Measurements from ENCODE around the gene RFX7.

The RFX7 gene

GRCh38 chr15:56128081-56128480 lies 115.6 kb downstream of the RFX7 start:
- TF ChIP-seq CREB1 (IDR thresholded peaks at IDR 0.05; ENCODE audit: low read depth), result no peak
- TF ChIP-seq ZBTB7A (IDR thresholded peaks at IDR 0.05; ENCODE audit: low read depth), result no peak
- TF ChIP-seq YY1 (IDR thresholded peaks at IDR 0.05; ENCODE audit: low read depth), result no peak
- no peak for TF ChIP-seq TCF12 (IDR thresholded peaks at IDR 0.05; ENCODE audit: low read depth)
- no peak for TF ChIP-seq NFIC (IDR thresholded peaks at IDR 0.05)
- TF ChIP-seq CEBPB (IDR thresholded peaks at IDR 0.05), result no peak
- TF ChIP-seq EGR1 (IDR thresholded peaks at IDR 0.05), result no peak
- no peak for TF ChIP-seq EP300 (IDR thresholded peaks at IDR 0.05; ENCODE audit: borderline replicate concordance)
- TF ChIP-seq, protein P1, sequence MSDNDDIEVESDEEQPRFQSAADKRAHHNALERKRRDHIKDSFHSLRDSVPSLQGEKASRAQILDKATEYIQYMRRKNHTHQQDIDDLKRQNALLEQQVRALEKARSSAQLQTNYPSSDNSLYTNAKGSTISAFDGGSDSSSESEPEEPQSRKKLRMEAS (IDR thresholded peaks at IDR 0.05), result no peak
- no peak for TF ChIP-seq FOXM1 (IDR thresholded peaks at IDR 0.05; ENCODE audit: borderline replicate concordance, low read depth)
- TF ChIP-seq RAD21 (IDR thresholded peaks at IDR 0.05; ENCODE audit: low read depth), result no peak
- TF ChIP-seq TEAD4 (IDR thresholded peaks at IDR 0.05), result no peak
- no peak for TF ChIP-seq REST (IDR thresholded peaks at IDR 0.05; ENCODE audit: low read depth)

DNA sequence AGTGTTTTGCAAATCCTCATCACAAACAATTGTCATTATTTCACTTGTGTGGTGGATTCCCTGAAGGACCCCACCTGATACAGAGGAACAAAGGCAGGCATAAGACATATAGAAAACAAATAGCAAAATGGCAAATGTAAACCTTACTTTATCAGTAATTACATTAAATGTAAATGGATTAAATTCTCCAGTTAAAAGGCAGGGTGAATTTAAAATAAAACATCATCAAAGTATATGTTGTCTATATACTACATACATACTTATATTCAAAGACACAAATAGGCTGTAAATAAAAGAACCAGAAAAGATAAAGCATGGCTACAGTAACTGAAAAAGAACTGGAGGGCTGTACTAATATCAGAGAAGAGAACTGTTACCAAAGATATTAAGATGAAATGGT lies 117.3 kb downstream of the RFX7 start:
- TF ChIP-seq ZBTB7A (IDR thresholded peaks at IDR 0.05; ENCODE audit: low read depth) (no peak), EP300 (IDR thresholded peaks at IDR 0.05; ENCODE audit: borderline replicate concordance) (no peak), FOXM1 (IDR thresholded peaks at IDR 0.05; ENCODE audit: borderline replicate concordance, low read depth) (no peak), RAD21 (IDR thresholded peaks at IDR 0.05; ENCODE audit: low read depth) (no peak), USF1 (IDR thresholded peaks at IDR 0.05) (no peak), TAF1 (IDR thresholded peaks at IDR 0.05; ENCODE audit: low read depth) (no peak), CEBPB (IDR thresholded peaks at IDR 0.05) (no peak), YY1 (IDR thresholded peaks at IDR 0.05; ENCODE audit: low read depth) (no peak), REST (IDR thresholded peaks at IDR 0.05; ENCODE audit: low read depth) (no peak), EGR1 (IDR thresholded peaks at IDR 0.05) (no peak), CREB1 (IDR thresholded peaks at IDR 0.05; ENCODE audit: low read depth) (no peak), TEAD4 (IDR thresholded peaks at IDR 0.05) (no peak), TCF12 (IDR thresholded peaks at IDR 0.05; ENCODE audit: low read depth) (no peak), NFIC (IDR thresholded peaks at IDR 0.05) (no peak)
- TF ChIP-seq, protein P1 (IDR thresholded peaks at IDR 0.05), result no peak

- no peak for TF ChIP-seq TEAD4 (IDR thresholded peaks at IDR 0.05)
- no peak for TF ChIP-seq RAD21 (IDR thresholded peaks at IDR 0.05; ENCODE audit: low read depth)
- TF ChIP-seq CREB1 (IDR thresholded peaks at IDR 0.05; ENCODE audit: low read depth), result no peak
- no peak for TF ChIP-seq REST (IDR thresholded peaks at IDR 0.05; ENCODE audit: low read depth)
- TF ChIP-seq ZBTB7A (IDR thresholded peaks at IDR 0.05; ENCODE audit: low read depth), result no peak
- no peak for TF ChIP-seq EGR1 (IDR thresholded peaks at IDR 0.05)
- TF ChIP-seq EP300 (IDR thresholded peaks at IDR 0.05; ENCODE audit: borderline replicate concordance), result no peak
- no peak for TF ChIP-seq TCF12 (IDR thresholded peaks at IDR 0.05; ENCODE audit: low read depth)
- no peak for TF ChIP-seq CEBPB (IDR thresholded peaks at IDR 0.05)
- TF ChIP-seq USF1 (IDR thresholded peaks at IDR 0.05), result no peak
- no peak for TF ChIP-seq YY1 (IDR thresholded peaks at IDR 0.05; ENCODE audit: low read depth)
- no peak for TF ChIP-seq TAF1 (IDR thresholded peaks at IDR 0.05; ENCODE audit: low read depth)
- no peak for TF ChIP-seq NFIC (IDR thresholded peaks at IDR 0.05)
- TF ChIP-seq, protein P1 (IDR thresholded peaks at IDR 0.05), result no peak
- no peak for TF ChIP-seq FOXM1 (IDR thresholded peaks at IDR 0.05; ENCODE audit: borderline replicate concordance, low read depth)
Measured at GRCh38 chr15:56124391-56124790, 119.3 kb downstream of the RFX7 start.

DNA sequence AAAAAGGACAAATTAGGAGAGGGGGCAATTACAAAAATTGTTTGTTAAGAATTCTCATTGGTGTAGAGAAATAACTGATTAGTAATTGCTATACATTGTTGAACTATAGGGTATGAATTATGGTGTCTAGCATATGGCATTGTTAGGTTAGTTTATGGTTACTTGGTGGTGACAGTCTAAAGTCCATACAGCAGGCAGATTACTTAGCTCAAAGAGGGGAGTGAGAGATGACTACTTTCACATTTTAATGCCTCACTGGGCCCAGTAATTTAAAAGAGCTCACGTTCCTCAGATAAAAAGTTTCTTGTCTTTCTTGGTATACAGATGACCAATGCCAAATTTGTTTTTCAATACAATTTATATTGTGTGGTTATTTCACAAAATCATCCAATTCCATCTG lies 137.8 kb downstream of the RFX7 start:
- TF ChIP-seq NFIC (IDR thresholded peaks at IDR 0.05) (no peak), ZBTB7A (IDR thresholded peaks at IDR 0.05; ENCODE audit: low read depth) (no peak), REST (IDR thresholded peaks at IDR 0.05; ENCODE audit: low read depth) (no peak), CREB1 (IDR thresholded peaks at IDR 0.05; ENCODE audit: low read depth) (no peak), FOXM1 (IDR thresholded peaks at IDR 0.05; ENCODE audit: borderline replicate concordance, low read depth) (no peak), TCF12 (IDR thresholded peaks at IDR 0.05; ENCODE audit: low read depth) (no peak), YY1 (IDR thresholded peaks at IDR 0.05; ENCODE audit: low read depth) (no peak), TAF1 (IDR thresholded peaks at IDR 0.05; ENCODE audit: low read depth) (no peak), RAD21 (IDR thresholded peaks at IDR 0.05; ENCODE audit: low read depth) (no peak), USF1 (IDR thresholded peaks at IDR 0.05) (no peak), EP300 (IDR thresholded peaks at IDR 0.05; ENCODE audit: borderline replicate concordance) (no peak), TEAD4 (IDR thresholded peaks at IDR 0.05) (no peak), CEBPB (IDR thresholded peaks at IDR 0.05) (no peak), EGR1 (IDR thresholded peaks at IDR 0.05) (no peak)
- TF ChIP-seq, protein P1 (IDR thresholded peaks at IDR 0.05), result no peak

All from Ishikawa (cell line).